ENCODE results near the gene PDE8B. TPM values are rescaled to one million over a fixed set of nuclear protein-coding genes. Genes with fewer than 3 reads are reported as not detected.

PDE8B gene
- polyA plus RNA-seq, 1 of the 3 experiments (the other 2 are of a cell fraction) = not detected

DNA sequence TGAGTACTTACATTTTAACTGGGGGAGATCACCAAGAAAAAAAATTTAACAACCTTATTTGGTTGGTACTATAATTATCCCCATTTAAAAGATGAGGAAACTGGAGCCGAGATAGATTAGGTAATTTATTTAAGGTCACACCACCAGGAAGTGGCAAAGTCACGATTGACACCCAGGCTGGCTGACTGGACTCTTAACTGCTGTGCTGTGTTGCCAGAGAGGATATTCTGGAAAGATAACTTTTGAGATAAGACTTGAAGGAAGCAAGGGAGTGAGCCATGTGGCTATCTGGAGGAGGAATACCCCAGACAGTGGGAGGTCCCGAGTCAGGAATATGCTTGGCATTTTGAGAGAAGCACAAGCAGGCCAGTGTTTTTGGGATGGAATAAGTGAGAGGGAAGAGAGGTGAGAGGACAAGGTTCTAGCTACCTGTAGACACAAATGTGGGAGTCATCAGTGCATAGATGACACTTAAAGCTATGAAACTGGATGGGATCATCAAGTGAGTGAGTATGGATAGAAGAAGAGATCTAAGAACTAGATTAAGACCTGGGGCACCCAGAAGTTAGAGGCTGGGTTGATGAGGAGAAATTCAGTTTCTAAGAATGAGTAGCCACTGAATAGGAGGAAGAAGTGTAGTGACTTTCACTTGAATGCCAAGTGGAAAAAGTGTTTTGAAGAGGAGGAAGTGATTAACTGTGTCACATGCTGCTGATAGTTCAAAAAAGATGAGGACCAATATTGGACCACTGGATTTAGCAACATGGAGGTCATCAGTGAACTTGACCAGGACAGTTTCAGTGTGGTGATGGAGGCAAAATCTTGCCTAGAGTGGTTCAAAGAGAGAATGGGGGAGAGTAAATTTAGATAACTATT lies 25.6 kb downstream of the PDE8B start:
- no peaks in the 10 kb centered on the region for H4K20me1 ChIP-seq (ENCODE audit: insufficient read depth)
- H2AFZ ChIP-seq (ENCODE audit: low read depth) = no peak overlapping the region
- no peak for DNase-seq
- H3F3A ChIP-seq (replicated peaks; ENCODE audit: insufficient read depth) = no peaks in the 10 kb centered on the region
- TF ChIP-seq FOXJ3 (CRISPR knock-in tag; IDR thresholded peaks at IDR 0.05) (no peak), TAF1 (IDR thresholded peaks at IDR 0.05; ENCODE audit: borderline replicate concordance, low read depth, low read length) (no peak), RAD21 (IDR thresholded peaks at IDR 0.05; ENCODE audit: low read length) (no peak), ELF1 (IDR thresholded peaks at IDR 0.05) (no peak), GATA2 (CRISPR knock-in tag; IDR thresholded peaks at IDR 0.05) (no peak), CHD2 (IDR thresholded peaks at IDR 0.05; ENCODE audit: low read length, partially characterized antibody) (no peak), SMC3 (IDR thresholded peaks at IDR 0.05; ENCODE audit: low read depth, low read length) (no peak), MXI1 (IDR thresholded peaks at IDR 0.05; ENCODE audit: low read depth, low read length) (no peak), YY1 (IDR thresholded peaks at IDR 0.05; ENCODE audit: low read depth) (no peak), FOSL2 (IDR thresholded peaks at IDR 0.05; ENCODE audit: borderline replicate concordance, low read depth) (no peak), SIN3A (IDR thresholded peaks at IDR 0.05; ENCODE audit: borderline replicate concordance, low read depth, low read length) (no peak)
- TF ChIP-seq, protein P1, sequence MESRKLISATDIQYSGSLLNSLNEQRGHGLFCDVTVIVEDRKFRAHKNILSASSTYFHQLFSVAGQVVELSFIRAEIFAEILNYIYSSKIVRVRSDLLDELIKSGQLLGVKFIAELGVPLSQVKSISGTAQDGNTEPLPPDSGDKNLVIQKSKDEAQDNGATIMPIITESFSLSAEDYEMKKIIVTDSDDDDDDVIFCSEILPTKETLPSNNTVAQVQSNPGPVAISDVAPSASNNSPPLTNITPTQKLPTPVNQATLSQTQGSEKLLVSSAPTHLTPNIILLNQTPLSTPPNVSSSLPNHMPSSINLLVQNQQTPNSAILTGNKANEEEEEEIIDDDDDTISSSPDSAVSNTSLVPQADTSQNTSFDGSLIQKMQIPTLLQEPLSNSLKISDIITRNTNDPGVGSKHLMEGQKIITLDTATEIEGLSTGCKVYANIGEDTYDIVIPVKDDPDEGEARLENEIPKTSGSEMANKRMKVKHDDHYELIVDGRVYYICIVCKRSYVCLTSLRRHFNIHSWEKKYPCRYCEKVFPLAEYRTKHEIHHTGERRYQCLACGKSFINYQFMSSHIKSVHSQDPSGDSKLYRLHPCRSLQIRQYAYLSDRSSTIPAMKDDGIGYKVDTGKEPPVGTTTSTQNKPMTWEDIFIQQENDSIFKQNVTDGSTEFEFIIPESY (IDR thresholded peaks at IDR 0.05; ENCODE audit: borderline replicate concordance, low read depth) = no peak
- TF ChIP-seq, protein P2, sequence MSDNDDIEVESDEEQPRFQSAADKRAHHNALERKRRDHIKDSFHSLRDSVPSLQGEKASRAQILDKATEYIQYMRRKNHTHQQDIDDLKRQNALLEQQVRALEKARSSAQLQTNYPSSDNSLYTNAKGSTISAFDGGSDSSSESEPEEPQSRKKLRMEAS (IDR thresholded peaks at IDR 0.05; ENCODE audit: low read depth) = no peak
- TF ChIP-seq, protein P3, sequence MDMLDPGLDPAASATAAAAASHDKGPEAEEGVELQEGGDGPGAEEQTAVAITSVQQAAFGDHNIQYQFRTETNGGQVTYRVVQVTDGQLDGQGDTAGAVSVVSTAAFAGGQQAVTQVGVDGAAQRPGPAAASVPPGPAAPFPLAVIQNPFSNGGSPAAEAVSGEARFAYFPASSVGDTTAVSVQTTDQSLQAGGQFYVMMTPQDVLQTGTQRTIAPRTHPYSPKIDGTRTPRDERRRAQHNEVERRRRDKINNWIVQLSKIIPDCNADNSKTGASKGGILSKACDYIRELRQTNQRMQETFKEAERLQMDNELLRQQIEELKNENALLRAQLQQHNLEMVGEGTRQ (IDR thresholded peaks at IDR 0.05; ENCODE audit: borderline replicate concordance, low read depth, low read length) = no peak
- TF ChIP-seq, protein P4, sequence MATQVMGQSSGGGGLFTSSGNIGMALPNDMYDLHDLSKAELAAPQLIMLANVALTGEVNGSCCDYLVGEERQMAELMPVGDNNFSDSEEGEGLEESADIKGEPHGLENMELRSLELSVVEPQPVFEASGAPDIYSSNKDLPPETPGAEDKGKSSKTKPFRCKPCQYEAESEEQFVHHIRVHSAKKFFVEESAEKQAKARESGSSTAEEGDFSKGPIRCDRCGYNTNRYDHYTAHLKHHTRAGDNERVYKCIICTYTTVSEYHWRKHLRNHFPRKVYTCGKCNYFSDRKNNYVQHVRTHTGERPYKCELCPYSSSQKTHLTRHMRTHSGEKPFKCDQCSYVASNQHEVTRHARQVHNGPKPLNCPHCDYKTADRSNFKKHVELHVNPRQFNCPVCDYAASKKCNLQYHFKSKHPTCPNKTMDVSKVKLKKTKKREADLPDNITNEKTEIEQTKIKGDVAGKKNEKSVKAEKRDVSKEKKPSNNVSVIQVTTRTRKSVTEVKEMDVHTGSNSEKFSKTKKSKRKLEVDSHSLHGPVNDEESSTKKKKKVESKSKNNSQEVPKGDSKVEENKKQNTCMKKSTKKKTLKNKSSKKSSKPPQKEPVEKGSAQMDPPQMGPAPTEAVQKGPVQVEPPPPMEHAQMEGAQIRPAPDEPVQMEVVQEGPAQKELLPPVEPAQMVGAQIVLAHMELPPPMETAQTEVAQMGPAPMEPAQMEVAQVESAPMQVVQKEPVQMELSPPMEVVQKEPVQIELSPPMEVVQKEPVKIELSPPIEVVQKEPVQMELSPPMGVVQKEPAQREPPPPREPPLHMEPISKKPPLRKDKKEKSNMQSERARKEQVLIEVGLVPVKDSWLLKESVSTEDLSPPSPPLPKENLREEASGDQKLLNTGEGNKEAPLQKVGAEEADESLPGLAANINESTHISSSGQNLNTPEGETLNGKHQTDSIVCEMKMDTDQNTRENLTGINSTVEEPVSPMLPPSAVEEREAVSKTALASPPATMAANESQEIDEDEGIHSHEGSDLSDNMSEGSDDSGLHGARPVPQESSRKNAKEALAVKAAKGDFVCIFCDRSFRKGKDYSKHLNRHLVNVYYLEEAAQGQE (IDR thresholded peaks at IDR 0.05; ENCODE audit: low read depth, low read length) = no peak
- POLR2A ChIA-PET = no interaction called here
- no peaks in the 10 kb centered on the region for H3K4me1 ChIP-seq (ENCODE audit: control insufficient read depth in 1 of 2, insufficient read depth in 2 of 2, low read depth in 1 of 2, low read length in 1 of 2)
- H3K79me2 ChIP-seq (ENCODE audit: insufficient read depth) = no peaks in the 10 kb centered on the region
- H3K36me3 ChIP-seq (replicated peaks in 1 of 2; ENCODE audit: control insufficient read depth in 1 of 2, insufficient read depth in 2 of 2, low read length in 1 of 2) = no peaks in the 10 kb centered on the region
- no peak overlapping the region for H3K4me2 ChIP-seq
- H3K4me3 ChIP-seq (ENCODE audit: low read depth in 2 of 2, low read length in 1 of 2) = no peak overlapping the region
- no peak overlapping the region for H3K27ac ChIP-seq (ENCODE audit: low read depth in 2 of 2, low read length in 1 of 2)
- 46% methylated on average over 3 of the region's 3 CpGs for WGBS (ENCODE audit: low lambda C conversion rate)
- no peaks in the 10 kb centered on the region; the same call in 1 of the 2 replicates for H3K27me3 ChIP-seq (ENCODE audit: insufficient read depth)
- H3K9me2 ChIP-seq = no peaks in the 10 kb centered on the region
- H3K9me3 ChIP-seq = no peaks in the 10 kb centered on the region; the same call in 1 of the 2 replicates
- CTCF ChIA-PET = interaction anchor here (1.3 kb wide), 1 partner anchor 18 kb away, joined by 3 read pairs; no protein-coding TSS in a partner anchor
- H3K9ac ChIP-seq = no peak overlapping the region

Data from SK-N-SH (cell line).